A549 (cell line): ENCODE results near the gene PYROXD2.

ENCODE experiments used
- CBX2 ChIP-seq: fragments of 200-600 bp; sonication (generic); IDR thresholded peaks from 2 replicates; pipeline ENCODE4 v1.6.1; 2016; ENCODE audit warnings: low read depth, mild to moderate bottlenecking, borderline replicate concordance
- CHD2 ChIP-seq: fragments of 150-350 bp; IDR thresholded peaks from 2 replicates; pipeline ENCODE4 v1.6.1; 2014; ENCODE audit warnings: low read length; ENCODE audit not compliant: partially characterized antibody
- CTCF ChIP-seq: fragments of >200 bp; sonication (Bioruptor Twin); formaldehyde crosslinking; IDR thresholded peaks from 3 replicates; pipeline ENCODE4 v1.5.1; 2016
- ESRRA ChIP-seq: fragments of 150-350 bp; IDR thresholded peaks from 2 replicates; pipeline ENCODE4 v1.6.1; 2014; ENCODE audit warnings: mild to moderate bottlenecking, low read length, borderline replicate concordance
- JUN ChIP-seq, 2 experiments: fragments of >200 bp; sonication (Bioruptor Twin); formaldehyde crosslinking; IDR thresholded peaks; 2 replicates in 1 of 2; 3 replicates in 1 of 2; pipeline ENCODE4 v1.6.1; 2016 to 2017
- MAFK ChIP-seq: fragments of 450-650 bp; IDR thresholded peaks from 2 replicates; pipeline ENCODE4 v1.6.1; 2014; ENCODE audit not compliant: partially characterized antibody
- NR3C1 ChIP-seq: fragments of >200 bp; sonication (Bioruptor Twin); formaldehyde crosslinking; IDR thresholded peaks from 3 replicates; pipeline ENCODE4 v1.6.1; 2017
- PBX3 ChIP-seq: IDR thresholded peaks from 2 replicates; pipeline ENCODE4 v1.6.1; 2012
- POLR2A ChIP-seq: IDR thresholded peaks from 2 replicates; pipeline ENCODE4 v1.6.1; 2012; ENCODE audit warnings: mild to moderate bottlenecking, low read length
- RFX5 ChIP-seq: fragments of 450-650 bp; IDR thresholded peaks from 2 replicates; pipeline ENCODE4 v1.7.1; 2014; ENCODE audit warnings: antibody characterized with exemption, mild to moderate bottlenecking, moderate library complexity
- TF ChIP-seq, protein P1 (sequence below): fragments of 200-600 bp; sonication (generic); IDR thresholded peaks from 2 replicates; pipeline ENCODE4 v1.6.1; 2016; ENCODE audit warnings: antibody characterized with exemption, mild to moderate bottlenecking, moderate library complexity

DNA sequence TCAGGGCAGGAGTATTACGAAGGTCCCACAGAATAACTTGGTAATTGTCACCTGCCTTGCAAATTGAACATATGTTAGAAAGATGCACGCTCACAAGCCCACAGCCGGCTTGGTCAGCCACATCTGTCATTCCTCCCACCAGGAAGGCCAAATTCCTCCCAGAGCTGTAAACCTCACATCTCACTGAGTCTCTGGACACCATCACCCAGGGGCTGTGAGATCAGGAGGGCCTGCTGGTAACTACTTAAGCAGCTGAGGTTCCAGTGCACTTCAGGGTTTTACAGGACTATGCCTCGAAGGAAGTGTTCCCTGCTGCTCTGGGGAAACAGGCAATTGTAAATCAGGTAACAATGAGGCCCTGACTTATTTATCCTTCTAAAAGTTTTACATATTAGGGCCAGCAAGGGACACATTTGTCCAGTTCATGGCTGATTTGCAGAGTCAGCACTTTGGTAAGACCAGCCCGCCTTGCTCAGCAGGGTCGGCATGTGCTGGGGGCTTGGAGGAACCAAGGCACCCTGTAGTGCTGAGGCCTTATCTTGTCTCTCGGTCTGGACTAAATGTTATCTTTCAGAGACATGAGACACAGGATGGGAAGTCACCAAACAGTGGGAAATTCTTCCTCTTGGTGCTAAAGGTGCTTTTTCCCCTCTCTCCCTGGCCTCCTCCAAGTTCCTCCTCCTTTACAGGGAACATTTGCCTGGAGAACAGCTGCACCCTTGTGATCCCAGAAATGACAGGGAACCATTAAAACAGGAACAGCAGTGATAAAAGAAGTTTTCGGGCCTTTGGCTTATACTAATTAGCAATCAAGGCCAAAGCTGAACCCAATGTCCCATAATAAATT, 34.3 kb downstream of the PYROXD2 start:
- TF ChIP-seq CTCF (no peak), MAFK (peak; percentile 96), ESRRA (no peak), RFX5 (no peak), JUN (IDR thresholded peaks at IDR 0.05) (no peak), NR3C1 (no peak), CBX2 (no peak), POLR2A (no peak), PBX3 (no peak), CHD2 (no peak)
- TF ChIP-seq, protein P1, sequence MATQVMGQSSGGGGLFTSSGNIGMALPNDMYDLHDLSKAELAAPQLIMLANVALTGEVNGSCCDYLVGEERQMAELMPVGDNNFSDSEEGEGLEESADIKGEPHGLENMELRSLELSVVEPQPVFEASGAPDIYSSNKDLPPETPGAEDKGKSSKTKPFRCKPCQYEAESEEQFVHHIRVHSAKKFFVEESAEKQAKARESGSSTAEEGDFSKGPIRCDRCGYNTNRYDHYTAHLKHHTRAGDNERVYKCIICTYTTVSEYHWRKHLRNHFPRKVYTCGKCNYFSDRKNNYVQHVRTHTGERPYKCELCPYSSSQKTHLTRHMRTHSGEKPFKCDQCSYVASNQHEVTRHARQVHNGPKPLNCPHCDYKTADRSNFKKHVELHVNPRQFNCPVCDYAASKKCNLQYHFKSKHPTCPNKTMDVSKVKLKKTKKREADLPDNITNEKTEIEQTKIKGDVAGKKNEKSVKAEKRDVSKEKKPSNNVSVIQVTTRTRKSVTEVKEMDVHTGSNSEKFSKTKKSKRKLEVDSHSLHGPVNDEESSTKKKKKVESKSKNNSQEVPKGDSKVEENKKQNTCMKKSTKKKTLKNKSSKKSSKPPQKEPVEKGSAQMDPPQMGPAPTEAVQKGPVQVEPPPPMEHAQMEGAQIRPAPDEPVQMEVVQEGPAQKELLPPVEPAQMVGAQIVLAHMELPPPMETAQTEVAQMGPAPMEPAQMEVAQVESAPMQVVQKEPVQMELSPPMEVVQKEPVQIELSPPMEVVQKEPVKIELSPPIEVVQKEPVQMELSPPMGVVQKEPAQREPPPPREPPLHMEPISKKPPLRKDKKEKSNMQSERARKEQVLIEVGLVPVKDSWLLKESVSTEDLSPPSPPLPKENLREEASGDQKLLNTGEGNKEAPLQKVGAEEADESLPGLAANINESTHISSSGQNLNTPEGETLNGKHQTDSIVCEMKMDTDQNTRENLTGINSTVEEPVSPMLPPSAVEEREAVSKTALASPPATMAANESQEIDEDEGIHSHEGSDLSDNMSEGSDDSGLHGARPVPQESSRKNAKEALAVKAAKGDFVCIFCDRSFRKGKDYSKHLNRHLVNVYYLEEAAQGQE, result no peak
